KMS-11 (cell line): ENCODE data around the gene CHPF2.

ENCODE experiments used
- H2AFZ ChIP-seq: fragments of 200-600 bp; sonication (generic); 2 replicates; pipeline ENCODE4 v1.6.1; 2016; ENCODE audit warnings: antibody characterized with exemption, mixed run types, low read depth
- H3K27ac ChIP-seq: fragments of 200-600 bp; sonication (generic); 2 replicates; pipeline ENCODE4 v1.6.1; 2016; ENCODE audit warnings: mild to moderate bottlenecking, mixed run types
- H3K27me3 ChIP-seq: fragments of 200-600 bp; sonication (generic); 2 replicates; pipeline ENCODE4 v1.6.1; 2017; ENCODE audit warnings: mild to moderate bottlenecking, low read depth, mixed run types, moderate library complexity; ENCODE audit not compliant: insufficient read depth
- H3K36me3 ChIP-seq: fragments of 200-600 bp; sonication (generic); 2 replicates; pipeline ENCODE4 v1.6.1; 2017; ENCODE audit warnings: mild to moderate bottlenecking, mixed run types; ENCODE audit not compliant: insufficient read depth
- H3K4me1 ChIP-seq: fragments of 200-600 bp; sonication (generic); 2 replicates; pipeline ENCODE4 v1.6.1; 2016; ENCODE audit warnings: mild to moderate bottlenecking, low read depth, mixed run types; ENCODE audit not compliant: poor library complexity, severe bottlenecking
- H3K4me2 ChIP-seq: fragments of 200-600 bp; sonication (generic); 2 replicates; pipeline ENCODE4 v1.7.0; 2016; ENCODE audit warnings: mild to moderate bottlenecking, mixed run types
- H3K4me3 ChIP-seq: fragments of 200-600 bp; sonication (generic); IDR thresholded peaks from 2 replicates; pipeline ENCODE4 v1.6.1; 2017; ENCODE audit warnings: low read depth, low read length, mixed read lengths; ENCODE audit not compliant: insufficient read depth
- H3K79me2 ChIP-seq: fragments of 200-600 bp; sonication (generic); 2 replicates; pipeline ENCODE4 v1.6.1; 2016; ENCODE audit warnings: low read depth, mixed run types; ENCODE audit not compliant: insufficient read depth
- H3K9ac ChIP-seq: fragments of 200-600 bp; sonication (generic); 2 replicates; pipeline ENCODE4 v1.6.1; 2016; ENCODE audit warnings: mild to moderate bottlenecking, mixed run types
- H4K20me1 ChIP-seq: fragments of 200-600 bp; sonication (generic); 2 replicates; pipeline ENCODE4 v1.6.1; 2016; ENCODE audit warnings: mild to moderate bottlenecking, mixed run types; ENCODE audit not compliant: insufficient read depth
- TF ChIP-seq, protein P1 (sequence below): fragments of 200-600 bp; sonication (generic); conservative IDR thresholded peaks from 2 replicates; pipeline ENCODE4 v1.6.1; 2017; ENCODE audit warnings: low read depth, mild to moderate bottlenecking, antibody characterized with exemption, low read length, moderate library complexity, mixed read lengths

The CHPF2 gene

DNA sequence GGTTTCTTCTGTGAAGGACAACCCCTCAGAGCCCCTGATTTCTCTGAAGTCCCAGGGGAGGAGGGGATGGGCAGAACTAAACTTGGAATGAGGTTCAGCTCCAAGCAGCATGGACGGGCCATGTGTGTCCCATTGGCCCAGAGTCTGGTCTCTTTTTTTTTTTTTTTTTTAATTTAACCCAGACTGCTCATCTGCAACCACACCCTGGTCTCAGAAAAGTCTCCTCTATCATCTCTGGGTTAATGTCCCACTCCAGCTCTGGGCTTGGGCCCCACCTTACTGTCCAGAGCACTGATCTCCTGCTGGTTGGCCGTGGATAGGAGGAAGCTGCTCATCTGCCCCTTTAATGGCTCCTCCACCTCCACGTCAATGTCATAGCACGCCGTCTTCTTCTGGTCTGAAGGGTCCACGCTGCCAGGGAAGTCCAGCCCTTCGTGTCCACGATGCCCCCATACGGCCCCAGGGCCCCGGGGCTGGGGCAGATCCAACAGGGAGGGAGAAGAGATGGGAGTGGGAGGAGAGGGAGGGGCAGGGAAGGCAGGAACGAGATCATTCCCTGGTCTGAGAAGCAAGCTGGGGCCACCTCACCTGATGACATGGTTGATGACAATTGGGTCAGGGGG lies 7.7 kb downstream of the CHPF2 start:
- TF ChIP-seq, protein P1, sequence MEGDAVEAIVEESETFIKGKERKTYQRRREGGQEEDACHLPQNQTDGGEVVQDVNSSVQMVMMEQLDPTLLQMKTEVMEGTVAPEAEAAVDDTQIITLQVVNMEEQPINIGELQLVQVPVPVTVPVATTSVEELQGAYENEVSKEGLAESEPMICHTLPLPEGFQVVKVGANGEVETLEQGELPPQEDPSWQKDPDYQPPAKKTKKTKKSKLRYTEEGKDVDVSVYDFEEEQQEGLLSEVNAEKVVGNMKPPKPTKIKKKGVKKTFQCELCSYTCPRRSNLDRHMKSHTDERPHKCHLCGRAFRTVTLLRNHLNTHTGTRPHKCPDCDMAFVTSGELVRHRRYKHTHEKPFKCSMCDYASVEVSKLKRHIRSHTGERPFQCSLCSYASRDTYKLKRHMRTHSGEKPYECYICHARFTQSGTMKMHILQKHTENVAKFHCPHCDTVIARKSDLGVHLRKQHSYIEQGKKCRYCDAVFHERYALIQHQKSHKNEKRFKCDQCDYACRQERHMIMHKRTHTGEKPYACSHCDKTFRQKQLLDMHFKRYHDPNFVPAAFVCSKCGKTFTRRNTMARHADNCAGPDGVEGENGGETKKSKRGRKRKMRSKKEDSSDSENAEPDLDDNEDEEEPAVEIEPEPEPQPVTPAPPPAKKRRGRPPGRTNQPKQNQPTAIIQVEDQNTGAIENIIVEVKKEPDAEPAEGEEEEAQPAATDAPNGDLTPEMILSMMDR, result no peak
- no peak overlapping the region for H3K9ac ChIP-seq
- H3K4me3 ChIP-seq, result no peak overlapping the region
- H3K4me2 ChIP-seq, result no peak overlapping the region
- peaks cover 8% of the 10 kb centered on the region; the same call in 1 of the 2 replicates for H3K79me2 ChIP-seq
- peaks cover 20% of the 10 kb centered on the region for H3K4me1 ChIP-seq
- no peaks in the 10 kb centered on the region; the same call in 1 of the 2 replicates for H3K36me3 ChIP-seq
- H3K27me3 ChIP-seq, result peaks cover 14% of the 10 kb centered on the region
- H3K27ac ChIP-seq, result no peak overlapping the region
- H4K20me1 ChIP-seq, result no peaks in the 10 kb centered on the region
- H2AFZ ChIP-seq, result no peak overlapping the region

DNA sequence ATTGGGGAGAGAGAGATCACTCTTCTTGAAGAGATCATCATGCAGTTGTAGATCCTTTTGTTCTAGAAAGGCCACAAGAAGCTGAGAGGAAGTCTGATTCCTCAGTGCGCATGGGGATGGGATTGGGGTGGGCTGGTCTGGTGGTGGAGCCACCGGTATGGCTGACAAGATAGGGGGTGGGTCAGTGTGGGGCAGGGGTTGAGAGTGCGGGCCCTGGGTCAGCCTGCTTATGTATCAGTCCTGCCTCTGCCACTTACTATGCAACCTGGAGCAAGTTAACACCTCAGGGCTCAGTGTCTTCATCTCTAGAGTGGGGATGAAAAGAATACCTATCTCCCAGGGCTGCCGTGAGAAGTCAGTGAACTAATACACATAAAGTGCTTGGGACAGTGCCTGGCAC lies 8.3 kb downstream of the CHPF2 start:
- Histone ChIP-seq H3K79me2 (peaks cover 2% of the 10 kb centered on the region; the same call in 1 of the 2 replicates), H3K4me3 (no peak overlapping the region), H3K4me1 (peaks cover 24% of the 10 kb centered on the region), H3K36me3 (no peaks in the 10 kb centered on the region; the same call in 1 of the 2 replicates), H4K20me1 (no peaks in the 10 kb centered on the region), H3K27me3 (peaks cover 18% of the 10 kb centered on the region), H2AFZ (no peak overlapping the region), H3K4me2 (no peak overlapping the region), H3K9ac (no peak overlapping the region), H3K27ac (no peak overlapping the region)
- TF ChIP-seq, protein P1, result no peak

DNA sequence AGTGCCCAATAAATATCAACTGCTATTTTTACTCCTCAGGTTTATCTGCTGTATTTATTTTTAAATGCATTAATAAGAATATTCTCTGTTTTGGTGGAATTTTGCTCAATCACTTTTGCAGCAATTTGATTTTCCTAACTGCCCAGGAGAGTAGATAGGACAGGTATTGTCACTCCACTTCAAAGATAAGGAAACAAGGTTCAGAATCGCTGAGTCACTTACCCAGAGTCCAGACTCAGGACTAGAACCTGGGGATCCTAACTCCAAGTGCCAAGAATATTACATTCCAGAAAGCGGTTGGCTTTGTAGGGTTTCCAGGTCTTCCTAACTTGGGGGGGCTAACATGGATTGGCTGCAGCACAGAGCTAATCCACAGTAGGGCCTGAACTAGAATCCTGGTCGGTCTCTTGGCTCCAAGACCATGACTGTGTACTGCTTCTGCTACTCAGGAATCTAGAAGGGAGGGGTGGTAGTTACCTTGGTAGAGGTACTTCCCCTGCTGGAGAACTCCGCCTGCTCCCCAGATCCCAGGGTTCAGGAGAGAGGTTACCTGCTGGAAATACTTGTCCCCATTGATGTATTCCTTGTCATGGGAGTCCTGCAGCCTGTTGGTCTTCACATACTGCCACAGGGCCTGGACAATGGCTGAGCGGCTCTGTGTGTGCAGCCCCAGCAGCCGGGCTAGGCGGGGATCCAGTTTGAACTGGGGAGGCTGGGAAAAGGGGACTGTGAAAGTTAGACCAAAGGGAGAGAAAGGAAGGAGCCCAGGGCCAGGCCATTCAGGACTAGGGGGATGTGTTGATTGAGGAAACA lies 8.9 kb downstream of the CHPF2 start:
- TF ChIP-seq, protein P1, result no peak
- no peak overlapping the region for H3K4me3 ChIP-seq
- no peak overlapping the region for H3K9ac ChIP-seq
- H3K27ac ChIP-seq, result no peak overlapping the region
- peaks cover 24% of the 10 kb centered on the region for H3K4me1 ChIP-seq
- peaks cover 25% of the 10 kb centered on the region for H3K27me3 ChIP-seq
- no peak overlapping the region for H3K4me2 ChIP-seq
- no peak overlapping the region for H2AFZ ChIP-seq
- no peaks in the 10 kb centered on the region for H4K20me1 ChIP-seq
- no peaks in the 10 kb centered on the region; the same call in 1 of the 2 replicates for H3K79me2 ChIP-seq
- H3K36me3 ChIP-seq, result no peaks in the 10 kb centered on the region; the same call in 1 of the 2 replicates

- TF ChIP-seq, protein P1, result no peak
- Histone ChIP-seq H3K27me3 (peaks cover 30% of the 10 kb centered on the region), H3K79me2 (no peaks in the 10 kb centered on the region; the same call in 1 of the 2 replicates), H4K20me1 (no peaks in the 10 kb centered on the region), H3K36me3 (no peaks in the 10 kb centered on the region; the same call in 1 of the 2 replicates), H3K4me1 (peaks cover 24% of the 10 kb centered on the region), H3K4me3 (no peak overlapping the region), H2AFZ (no peak overlapping the region), H3K27ac (no peak overlapping the region), H3K9ac (no peak overlapping the region), H3K4me2 (no peak overlapping the region)
These were observed 9.4 kb downstream of the CHPF2 start for GRCh38 chr7:151241755-151242096.
